DMS 273 (cell line): ENCODE data around the gene TUBA3C.
"Not testable (repeated sequence)": the region's sequence is repeated elsewhere in the genome, so short reads cannot be mapped to it uniquely, and the experiment has no call there.

ENCODE experiments used
- DNase-seq: peaks from one replicate; lab custom pipeline; 2025; ENCODE audit not compliant: unreplicated experiment; lab: John Stamatoyannopoulos, UW

TUBA3C gene

GRCh38 chr13:19181621-19182485 is at the start of gene TUBA3C:
Gene TUBA3C, minus strand, starts transcription at chr13:19181824. Its CDS starts 77 bp downstream, at chr13:19181747.
- DNase-seq, result no peak

DNA sequence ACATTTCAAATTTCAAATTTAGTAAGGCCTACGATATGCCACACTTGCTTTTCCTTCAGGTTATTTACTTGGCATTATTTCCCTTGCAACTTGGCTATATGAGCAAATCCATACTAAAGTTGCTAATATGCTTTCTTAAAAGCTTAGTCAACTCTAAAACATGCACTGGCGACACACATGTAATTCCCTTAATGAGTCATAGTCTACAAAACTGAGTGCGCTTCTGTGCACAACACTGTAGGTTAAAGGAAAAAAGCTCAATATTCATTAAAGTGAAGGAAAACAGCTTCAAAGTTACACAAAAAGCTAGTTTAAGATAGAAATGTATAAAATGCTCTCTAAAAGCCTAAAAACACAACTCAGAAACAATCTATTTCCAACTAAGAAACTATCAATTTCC is 25.8 kb upstream of the TUBA3C start:
- DNase-seq, result not testable (repeated sequence)

DNA sequence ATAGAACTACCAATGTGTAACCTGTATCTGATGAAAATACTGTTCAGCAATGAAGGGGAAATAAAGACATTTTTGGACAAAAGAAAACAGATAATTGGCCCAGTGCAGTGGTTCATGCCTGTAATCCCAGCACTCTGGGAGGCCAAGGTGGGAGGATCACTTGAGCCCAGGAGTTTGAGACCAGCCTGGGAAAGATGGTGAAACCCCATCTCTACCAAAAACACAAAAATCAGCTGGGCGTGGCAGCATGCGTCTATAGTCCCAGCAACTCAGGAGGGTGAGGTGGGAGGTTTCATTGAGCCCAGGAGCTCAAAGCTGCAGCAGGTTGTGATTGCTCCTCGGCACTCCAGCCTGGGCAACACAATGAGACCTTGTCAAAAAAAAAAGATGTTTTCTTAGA is 11.0 kb upstream of the TUBA3C start:
- DNase-seq, result not testable (repeated sequence)

GRCh38 chr13:19189911-19190310 is 8.3 kb upstream of the TUBA3C start:
- DNase-seq, result not testable (repeated sequence)

DNA sequence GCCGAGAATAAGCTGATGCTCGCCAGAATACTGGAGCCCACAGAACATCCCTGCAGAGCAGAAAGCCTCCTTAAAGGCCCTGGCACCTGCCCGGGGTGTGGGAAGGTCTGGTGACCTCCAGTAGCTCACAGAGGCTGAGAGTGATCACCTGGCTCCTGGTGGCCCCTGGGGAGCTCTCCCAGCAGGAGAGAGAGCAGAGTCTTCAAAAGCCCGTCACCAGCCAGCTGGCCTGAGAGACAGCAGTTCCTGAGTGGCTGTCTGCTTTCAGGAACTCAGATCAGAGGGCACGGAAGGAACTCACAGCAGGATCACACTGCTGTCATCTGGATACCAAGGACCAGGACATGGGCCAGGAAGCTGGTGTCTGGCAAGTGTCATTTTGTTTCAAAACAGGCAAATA is 7.7 kb upstream of the TUBA3C start:
- not testable (repeated sequence) for DNase-seq

DNA sequence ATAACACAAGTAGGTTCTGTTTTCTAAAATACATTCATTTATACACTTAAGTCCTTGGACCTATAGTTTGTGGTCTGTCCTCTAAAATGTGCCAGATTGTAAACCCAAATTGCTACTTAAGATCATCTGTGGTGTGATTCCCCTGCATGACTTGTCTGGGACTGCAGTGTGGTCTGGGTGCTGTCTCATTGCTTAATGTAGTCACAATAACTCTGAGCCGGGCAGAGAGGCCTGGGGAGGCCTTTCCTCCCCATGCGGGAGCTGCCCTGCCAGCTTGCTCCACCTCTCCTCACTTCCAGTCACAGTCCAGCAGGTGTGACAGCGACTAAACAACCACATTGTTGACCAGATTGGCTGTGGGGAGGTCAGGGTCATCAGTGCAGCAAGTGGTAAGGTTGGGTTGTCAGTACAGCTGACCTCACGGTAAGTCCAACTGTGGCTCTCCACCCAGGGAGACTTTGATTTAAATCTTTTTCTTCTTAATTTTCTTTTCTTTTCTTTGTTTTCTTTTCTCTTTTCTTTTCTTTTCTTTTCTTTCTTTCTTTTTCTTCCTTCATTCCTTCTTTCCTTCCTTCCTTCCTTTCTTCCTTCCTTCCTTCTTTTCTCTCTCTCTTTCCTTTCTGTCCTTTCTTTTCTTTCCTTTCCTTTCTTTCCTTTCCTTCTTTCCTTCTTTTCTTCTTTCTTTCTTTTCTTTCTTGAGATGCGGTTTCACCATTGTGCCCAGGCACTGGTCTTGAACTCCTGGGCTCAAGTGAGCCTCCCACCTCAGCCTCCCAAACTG is 4.4 kb upstream of the TUBA3C start:
- no peak for DNase-seq

GRCh38 chr13:19185086-19185864 is 3.7 kb upstream of the TUBA3C start:
- DNase-seq, result no peak

DNA sequence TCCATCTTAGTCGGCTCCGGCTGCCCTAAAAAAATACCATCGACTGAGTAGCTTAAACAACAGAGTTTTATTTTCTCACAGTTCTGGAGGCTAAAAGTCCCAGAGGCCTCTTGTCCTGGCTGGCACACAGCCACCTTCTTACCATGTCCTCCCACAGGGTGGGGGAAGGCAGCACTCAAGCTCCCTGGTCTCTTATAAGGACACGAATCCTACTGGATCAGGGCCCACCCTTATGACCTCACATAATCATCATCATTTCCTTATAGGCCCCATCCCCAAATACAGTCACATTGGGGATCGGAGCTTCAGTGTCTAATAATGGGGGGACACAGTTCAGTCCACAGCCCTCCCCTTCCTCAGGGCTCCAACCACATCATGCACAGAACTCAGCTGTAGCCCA is 2.6 kb upstream of the TUBA3C start:
- no peak for DNase-seq

- no peak for DNase-seq
Observed at GRCh38 chr13:19183676-19184075, 2.1 kb upstream of the TUBA3C start.

GRCh38 chr13:19182536-19182935 is 912 bp upstream of the TUBA3C start:
- no peak for DNase-seq

GRCh38 chr13:19181021-19181620 is 503 bp downstream of the TUBA3C start:
- no peak for DNase-seq

DNA sequence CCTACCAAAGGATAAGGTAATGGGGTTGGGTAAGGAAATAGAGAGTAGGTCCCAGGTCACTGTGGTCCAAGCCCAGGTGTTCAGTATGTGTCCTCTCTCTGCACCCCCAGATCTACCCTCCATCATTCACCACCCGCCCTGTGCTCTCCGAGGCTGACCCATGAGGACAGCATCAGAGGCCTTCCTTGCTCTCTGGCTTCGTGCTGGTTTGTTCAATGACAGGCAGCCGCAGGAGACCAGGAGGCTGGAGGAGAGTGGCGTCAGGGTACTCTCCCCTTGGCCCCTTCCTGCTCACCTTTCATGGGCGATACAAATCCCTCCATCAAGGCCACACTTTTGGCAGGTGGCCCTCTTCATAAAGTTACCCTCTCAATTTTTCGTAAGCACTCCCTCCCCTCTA is 1.7 kb downstream of the TUBA3C start:
- DNase-seq, result no peak

GRCh38 chr13:19178901-19179593 is 2.6 kb downstream of the TUBA3C start:
- no peak for DNase-seq

DNA sequence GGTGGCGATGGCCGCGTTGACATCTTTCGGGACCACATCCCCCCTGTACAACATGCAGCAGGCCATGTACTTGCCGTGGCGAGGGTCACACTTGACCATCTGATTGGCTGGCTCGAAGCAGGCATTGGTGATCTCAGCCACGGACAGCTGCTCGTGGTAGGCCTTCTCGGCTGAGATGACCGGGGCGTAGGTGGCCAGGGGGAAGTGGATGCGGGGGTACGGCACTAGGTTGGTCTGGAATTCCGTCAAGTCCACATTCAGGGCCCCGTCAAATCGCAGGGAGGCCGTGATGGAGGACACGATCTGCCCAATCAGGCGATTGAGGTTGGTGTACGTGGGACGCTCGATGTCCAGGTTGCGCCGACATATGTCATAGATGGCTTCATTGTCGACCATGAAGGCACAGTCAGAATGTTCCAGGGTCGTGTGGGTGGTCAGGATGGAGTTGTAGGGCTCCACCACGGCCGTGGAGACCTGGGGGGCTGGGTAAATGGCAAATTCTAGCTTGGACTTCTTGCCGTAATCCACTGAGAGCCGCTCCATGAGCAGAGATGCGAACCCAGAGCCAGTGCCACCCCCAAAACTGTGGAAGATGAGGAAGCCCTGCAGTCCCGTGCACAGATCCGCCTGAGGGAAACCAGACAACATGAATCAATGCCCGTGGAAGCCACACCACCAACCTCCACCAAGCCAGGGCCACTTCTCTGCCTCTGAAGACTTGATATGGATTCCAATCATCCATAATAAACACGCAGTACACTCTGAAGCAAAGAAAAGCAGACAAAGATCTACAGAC is 4.4 kb downstream of the TUBA3C start:
- not testable (repeated sequence) for DNase-seq

DNA sequence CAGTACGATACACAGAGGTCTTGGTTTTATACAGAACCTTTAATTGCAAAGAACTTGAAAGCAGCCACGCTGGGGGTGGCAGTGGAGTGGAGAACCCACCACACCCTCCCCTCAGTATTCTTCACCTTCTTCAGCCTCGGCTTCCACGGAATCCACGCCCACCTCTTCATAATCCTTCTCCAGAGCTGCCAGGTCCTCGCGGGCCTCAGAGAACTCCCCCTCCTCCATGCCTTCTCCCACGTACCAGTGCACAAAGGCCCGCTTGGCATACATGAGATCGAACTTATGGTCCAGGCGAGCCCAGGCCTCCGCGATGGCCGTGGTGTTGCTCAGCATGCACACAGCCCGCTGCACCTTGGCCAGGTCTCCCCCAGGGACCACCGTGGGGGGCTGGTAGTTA is 7.9 kb downstream of the TUBA3C start:
- DNase-seq, result no peak

GRCh38 chr13:19172647-19173030 is 9.0 kb downstream of the TUBA3C start:
- no peak for DNase-seq

DNA sequence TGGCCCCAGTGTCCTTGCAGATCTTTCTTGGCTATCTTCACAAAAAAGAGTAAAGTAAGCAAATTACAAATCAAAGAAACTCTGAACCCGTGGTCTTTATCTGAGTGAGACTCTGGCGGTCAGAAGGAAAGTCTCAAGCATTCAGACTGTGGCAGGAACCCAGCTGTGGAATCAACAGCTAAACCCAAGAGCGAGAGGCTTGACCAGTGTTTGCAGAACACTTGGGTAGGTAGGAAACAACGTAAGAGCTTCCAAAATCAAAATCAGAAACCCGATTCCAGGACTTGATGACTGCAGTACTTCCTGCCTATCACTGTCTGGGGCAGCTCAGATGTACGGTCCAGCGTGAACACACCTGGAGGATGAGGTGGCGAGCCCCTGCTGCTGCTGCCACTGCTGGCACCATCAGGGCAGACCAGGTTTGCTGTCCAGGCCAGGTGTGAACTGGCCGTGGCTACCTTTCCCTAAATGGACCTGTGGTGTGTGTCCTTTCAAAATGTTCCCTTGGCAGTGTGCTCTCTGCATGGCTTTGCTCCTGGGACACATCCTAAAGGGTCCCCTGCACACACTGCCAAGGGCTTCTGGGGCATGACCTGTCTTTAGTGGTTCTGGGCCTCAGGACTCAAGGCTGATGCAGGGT is 9.5 kb downstream of the TUBA3C start:
- no peak for DNase-seq

- DNase-seq, result no peak
Observed at GRCh38 chr13:19171563-19171962, 10.1 kb downstream of the TUBA3C start.

- DNase-seq, result no peak
Observed at GRCh38 chr13:19169991-19170390, 11.6 kb downstream of the TUBA3C start.
